Measurements from ENCODE around the gene POLR3A. TPM values are rescaled to one million over a fixed set of nuclear protein-coding genes. Genes with fewer than 3 reads are reported as not detected.
A peak's percentile ranks its signal among the peaks of the same experiment; 100 is the strongest.

POLR3A gene
- polyA plus RNA-seq, 3 donors: 17.0 to 21.6 (median 21.4) TPM

- no peak for DNase-seq
Observed at GRCh38 chr10:77959887-77960455, 69.3 kb downstream of the POLR3A start.

DNA sequence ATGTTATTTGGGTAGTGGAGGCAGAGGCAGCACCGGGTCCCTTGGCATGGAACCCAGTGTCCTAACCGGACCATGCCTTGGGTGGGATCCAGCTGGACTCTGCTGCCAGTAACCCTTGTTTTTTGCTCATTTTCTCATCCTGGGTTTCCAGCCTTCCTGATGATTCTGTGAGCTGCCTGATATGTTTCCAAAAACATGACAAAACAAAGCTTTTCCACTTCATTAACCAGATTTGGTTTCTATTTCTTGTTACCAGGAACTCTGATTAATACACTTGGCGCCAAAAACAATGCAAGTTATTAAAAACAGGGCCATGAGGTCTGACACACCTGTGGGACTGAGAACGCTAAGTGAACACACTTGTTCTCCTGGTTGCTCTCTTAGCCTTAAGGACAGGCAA is 69.9 kb downstream of the POLR3A start:
- DNase-seq: no peak

DNA sequence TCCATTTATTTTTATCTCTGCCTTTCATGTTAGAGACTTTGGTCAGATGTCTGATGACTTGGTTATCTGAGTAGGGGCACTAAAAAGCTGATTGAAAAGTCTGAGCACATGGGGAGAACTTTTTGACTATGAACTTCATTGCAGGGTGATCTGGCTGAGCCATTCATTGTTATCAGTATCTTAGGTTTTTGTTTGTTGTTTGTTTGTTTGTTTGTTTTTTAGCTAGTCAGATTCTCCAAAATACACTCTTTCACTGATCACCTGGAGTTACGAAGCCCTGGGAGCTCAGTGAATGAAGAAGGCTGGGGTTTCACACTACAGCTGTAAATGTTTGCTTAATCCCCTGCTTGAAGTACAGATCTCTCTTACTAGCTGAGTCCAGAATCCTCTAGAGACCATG is 74.2 kb downstream of the POLR3A start:
- no peak for DNase-seq

DNA sequence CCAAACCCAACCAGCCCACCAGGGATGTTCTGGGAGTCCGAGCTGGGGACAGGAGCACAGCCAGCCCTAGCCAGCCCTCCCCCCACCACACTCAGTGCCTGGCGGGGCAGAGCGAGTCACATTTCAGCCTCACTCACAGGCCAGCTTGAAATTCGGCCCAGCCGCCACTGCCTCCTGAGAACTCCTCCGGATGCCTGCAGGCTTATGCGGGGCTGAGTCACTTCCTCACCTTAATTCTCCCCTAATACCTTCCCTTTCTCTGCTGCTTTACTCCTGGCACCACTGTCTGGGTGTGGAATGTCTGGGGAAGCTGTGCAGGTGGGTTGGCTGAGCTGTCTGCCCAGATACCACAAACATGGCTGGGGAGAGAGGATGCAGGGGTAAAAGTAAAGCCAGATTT is 80.1 kb downstream of the POLR3A start:
- DNase-seq: no peak

GRCh38 chr10:77946084-77946483 is 83.2 kb downstream of the POLR3A start:
- DNase-seq: no peak

GRCh38 chr10:77944519-77944918 is 84.8 kb downstream of the POLR3A start:
- no peak for DNase-seq

GRCh38 chr10:77943121-77943901 is 86.0 kb downstream of the POLR3A start:
- no peak for DNase-seq

GRCh38 chr10:77941790-77942189 is 87.5 kb downstream of the POLR3A start:
- no peak for DNase-seq

DNA sequence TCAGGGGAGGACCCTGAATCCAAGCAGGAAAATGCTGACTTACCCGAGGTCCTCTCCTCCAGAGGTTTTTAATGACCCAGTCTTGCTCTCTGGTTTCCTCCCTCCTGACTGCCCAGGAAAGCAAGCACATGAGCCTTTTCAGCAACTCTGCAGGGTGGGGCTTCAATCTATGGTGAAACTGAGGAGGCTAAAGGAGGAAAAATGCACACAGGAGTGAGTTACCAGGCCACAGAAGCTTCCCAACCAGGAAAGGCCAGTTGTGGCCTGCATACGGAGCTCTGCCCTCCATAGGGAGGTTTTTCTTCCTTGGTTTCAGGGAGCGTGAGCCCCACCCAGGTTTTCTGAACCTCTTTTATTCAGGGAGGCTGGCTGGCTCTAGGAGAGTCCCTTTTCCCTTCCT is 88.7 kb downstream of the POLR3A start:
- DNase-seq: no peak

DNA sequence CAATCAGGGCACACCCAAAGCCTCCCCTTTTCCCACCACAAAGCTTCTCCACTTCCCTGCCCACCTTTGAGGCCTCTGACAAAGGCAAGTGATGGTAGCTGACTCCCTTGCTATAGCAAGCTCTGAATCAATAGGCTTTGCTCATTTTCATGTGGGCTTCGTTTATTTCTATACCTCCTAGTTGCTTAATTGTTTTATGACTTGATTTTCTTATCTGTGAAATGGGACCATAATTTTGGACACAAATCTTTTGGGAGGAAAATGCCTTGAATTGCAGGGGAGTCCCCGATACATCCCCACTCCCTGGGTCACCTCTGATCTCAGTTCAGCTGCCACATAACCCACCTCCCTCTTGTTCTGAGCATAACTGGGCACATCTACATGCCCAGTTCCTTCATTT is 89.1 kb downstream of the POLR3A start:
- no peak for DNase-seq

- peak; percentile 75 for DNase-seq
Observed at GRCh38 chr10:77939561-77940001, 89.7 kb downstream of the POLR3A start.

DNA sequence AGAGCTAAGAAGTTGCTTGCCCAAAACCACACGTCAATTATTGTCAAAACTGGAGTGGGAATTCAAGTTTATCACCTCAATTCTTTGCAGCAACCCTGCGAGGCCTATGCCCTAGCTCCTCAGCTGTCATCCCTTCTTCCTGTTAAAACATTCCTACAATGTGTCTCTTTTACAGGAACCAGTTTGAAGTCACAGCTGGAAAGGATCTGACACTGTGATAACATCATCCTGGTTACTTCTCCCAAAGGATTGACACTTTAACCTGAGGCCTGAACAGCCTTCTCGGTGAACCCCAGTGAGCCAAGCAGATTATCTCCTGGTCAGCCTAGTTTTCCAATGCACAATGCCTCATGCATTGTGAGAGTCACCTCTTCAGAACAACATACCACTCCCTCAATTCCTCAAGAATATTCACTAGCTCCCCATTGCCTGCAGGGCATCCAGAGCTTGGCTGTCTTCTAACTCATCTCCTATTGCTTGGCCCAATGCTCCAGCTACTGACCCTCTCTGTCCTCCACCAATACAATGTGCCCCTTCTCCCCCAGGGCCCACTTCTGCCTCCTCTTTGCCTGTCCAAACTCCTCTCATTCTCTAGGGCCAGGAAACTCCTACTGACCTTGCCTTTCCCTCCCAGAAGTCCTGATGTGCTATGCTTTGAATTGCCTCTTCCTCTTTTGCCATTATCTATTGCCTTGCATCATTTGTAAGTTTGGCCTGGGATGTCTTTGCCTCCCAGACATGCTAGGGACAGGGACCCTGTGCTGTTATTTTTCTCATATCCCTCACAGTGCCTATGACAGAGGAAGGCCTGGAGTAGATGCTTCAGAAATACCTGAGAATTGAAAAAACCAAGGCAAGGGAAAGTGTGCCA is 92.4 kb downstream of the POLR3A start:
- no peak for DNase-seq

GRCh38 chr10:77932016-77932715 is 97.1 kb downstream of the POLR3A start:
- DNase-seq: no peak

DNA sequence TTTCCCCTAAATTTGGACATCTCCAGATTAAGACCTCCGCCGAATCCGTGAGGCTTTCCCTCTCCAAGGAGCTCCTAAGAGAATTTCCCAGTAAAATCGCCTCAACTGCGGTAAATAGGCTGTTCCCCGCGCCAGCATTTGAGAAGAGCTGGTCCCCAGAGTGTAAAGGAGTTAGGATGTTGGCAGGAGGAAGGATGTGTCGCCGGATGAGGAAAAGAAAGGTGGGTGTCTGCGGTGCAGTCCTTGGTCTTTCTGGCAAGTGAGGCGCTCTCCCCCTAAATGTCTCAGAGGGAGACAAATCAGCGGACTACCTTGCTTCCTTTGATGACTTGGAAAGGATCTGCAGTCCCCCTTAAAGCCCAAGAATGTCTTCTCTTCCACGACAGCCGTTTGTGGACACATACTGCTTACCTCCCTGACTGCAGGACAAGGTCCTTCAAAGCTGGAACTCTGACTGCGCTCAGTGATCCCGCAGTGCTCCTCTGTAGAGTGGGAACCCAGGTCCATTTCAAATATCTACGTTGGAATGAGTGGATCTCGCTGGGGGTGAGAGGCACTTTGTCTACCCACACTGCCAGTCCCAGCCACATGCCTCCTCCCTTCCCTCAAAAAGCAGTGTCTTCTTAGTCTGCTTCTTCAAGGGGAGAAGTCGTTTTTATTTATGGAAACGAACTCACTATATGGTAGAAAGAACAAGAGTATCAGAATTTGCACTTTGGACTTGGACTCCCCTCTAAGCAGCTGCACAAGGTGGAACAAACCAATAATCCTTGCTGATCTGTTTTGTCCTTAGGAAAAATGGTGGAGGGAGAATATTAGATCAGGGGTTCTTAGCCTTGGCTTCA is 101.7 kb downstream of the POLR3A start:
- DNase-seq: no peak

DNA sequence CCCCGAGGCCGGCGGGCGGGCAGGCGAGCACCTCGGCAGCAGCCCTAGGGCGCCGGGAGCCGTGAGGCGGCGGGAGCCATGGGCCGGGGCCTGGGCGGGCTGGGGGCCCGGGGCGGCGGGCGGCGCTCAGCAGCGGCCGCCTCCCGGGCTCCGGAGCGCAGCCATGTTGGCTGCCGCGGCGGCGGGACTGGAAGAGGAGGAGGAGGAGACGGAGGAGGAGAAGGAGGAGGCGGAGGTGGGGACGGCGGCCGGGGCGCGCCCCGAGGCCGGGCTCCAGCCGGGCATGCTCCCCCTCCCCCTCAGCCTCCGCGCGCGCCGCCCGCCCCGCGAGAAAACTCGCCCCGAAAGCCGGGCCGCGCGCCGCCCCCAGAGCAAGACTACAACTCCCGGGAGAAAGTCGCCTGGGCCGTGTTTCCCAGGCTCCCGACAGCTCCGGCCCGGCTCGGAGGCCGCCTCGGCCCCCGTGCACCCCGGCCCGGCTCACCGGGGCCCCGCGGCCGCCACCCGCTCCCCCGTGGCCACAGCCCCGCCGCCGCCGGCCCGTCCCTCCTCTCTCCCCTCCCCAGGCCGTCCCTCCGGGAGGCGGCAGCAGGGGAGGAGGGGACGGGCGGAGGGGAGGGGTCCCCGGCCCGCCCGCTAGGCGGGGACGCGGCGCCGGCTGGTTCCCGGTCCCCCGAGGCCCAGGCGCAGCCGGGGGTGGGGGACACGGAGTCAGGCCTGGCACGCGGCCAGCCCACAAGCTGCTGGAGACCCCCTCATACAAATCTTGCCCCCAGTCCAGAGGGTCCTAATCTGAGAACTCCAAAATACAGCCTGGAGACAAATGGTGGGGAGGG is 102.5 kb downstream of the POLR3A start, which contains the start of gene DLG5:
TSS of gene DLG5 (minus strand) at position 190 of the 836 bp plus-strand sequence. CDS start 235 bp downstream, outside the sequence.
- DNase-seq: no peak

GRCh38 chr10:77925795-77926565 is 103.3 kb downstream of the POLR3A start:
- DNase-seq: no peak

GRCh38 chr10:77925410-77925794 is 103.9 kb downstream of the POLR3A start:
- no peak for DNase-seq

DNA sequence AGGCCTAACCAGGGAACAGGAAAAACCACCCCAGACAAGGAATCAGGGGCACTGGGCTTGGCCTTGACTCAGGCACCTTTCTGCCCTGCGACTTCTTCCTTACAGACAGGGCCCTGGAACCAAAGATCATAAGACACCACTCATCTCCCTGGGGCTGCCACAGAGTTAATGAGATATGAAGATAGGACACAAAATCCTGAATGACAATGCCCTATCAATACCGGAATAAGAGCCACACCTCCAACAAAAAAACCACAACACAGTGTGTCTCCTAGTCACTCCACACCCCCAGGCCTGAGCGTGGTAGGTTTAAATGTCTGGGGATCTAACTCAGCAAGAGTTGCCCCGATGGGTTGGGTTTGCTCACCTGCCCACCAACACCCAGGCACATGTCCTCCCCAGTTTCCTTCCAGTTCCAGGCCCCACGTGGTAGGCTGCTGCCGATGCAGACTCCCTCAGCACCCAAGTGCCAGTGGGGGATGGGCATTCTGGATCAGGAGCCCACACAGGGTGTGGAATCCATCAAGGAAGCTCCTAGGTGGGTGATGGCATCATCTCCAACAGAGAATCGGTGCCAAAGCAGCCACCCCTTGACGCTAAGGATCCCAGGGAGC is 106.6 kb downstream of the POLR3A start:
- no peak for DNase-seq

DNA sequence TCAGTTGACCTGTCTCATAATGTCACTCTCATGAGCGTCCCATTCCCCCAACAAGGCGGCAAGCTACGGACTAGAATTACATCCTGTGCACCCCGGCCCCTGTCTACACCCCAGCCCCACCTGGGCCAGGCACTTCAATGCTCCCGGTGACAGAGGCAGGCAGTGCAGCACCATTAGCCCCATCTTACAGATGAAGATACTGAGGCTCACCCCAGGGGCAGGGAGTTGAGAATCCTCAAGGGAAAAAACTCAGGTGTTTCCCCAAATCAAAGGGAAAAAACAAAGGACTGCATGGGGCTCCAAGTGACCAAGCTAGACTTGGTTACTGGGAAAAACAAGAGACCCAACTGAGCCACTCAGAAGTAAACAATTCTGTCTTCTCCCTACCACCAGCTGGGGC is 107.3 kb downstream of the POLR3A start:
- DNase-seq: no peak

All from renal pelvis (tissue), 4 donors.